AG20443 (cell line): ENCODE data around the gene KLHL7.
"Not testable (repeated sequence)": the region's sequence is repeated elsewhere in the genome, so short reads cannot be mapped to it uniquely, and the experiment has no call there.

ENCODE experiments used
- DNase-seq: peaks from one replicate; pipeline ENCODE4 v3.0.0; 2012; ENCODE audit warnings: low spot score, mixed read lengths

The KLHL7 gene

DNA sequence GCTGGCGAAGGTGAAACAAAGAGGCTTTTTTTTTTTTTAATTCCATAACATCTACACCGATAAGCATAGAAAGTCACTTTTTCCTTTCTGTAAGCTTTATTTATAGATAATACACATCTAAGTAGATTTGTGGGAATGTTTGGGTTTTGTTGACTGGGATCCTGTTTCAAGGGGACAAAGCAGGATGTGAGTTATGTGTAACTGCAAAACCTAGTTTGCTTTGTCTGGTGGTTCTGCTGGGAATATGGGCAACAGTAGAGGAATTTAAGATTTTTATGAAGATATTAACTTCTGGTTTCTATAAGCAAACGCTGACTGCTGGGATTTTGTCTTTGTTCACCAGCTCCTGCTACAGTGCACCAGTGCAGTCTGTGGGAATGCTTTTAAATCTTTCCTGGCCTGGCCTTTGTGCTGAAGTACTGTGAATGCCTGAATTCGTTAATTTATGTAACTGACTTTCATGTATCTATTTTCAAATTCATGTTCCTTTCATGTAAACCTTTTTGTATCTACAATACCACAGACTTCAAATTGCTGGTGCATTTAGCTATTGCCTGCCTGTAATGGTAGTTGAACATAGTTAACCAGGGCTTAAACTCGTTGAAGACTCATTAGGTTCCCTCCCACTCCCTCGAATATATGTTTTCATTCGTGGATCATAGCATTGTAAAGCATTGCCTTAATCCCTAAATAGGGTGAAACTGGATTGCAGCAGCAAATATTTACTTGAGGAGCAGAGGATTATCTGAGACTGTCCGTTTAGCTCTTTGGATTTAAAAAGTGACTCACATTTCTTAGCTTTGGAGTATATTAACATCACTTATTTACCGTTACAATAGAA lies 1.5 kb downstream of the KLHL7 start:
- no peak for DNase-seq

DNA sequence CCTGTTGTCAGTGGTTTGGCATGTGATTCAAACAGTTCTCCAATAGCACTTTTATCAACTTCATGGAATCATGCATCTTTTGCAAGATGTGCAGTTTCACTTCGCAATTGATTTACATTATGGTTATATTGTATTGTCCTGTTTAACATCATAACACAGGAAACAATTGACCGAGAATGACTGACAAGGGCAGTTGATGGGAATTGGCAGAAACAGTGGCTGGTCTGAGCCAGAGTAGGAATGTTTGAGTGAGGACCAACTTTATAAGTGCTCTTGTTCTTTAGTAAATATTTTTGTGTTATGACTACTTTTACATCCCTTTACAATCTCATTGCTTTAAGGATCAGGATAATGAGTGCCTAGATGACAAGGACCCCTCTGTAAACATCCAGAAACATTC lies 2.2 kb downstream of the KLHL7 start:
- no peak for DNase-seq

GRCh38 chr7:23108995-23109394 lies 3.4 kb downstream of the KLHL7 start:
- no peak for DNase-seq

- no peak for DNase-seq
These were observed 3.9 kb downstream of the KLHL7 start for GRCh38 chr7:23109470-23109869.

GRCh38 chr7:23114896-23115295 lies 9.3 kb downstream of the KLHL7 start:
- peak; percentile 58 for DNase-seq

GRCh38 chr7:23115991-23116390 lies 10.4 kb downstream of the KLHL7 start:
- DNase-seq, result no peak

GRCh38 chr7:23117841-23118240 lies 12.3 kb downstream of the KLHL7 start:
- DNase-seq, result no peak

DNA sequence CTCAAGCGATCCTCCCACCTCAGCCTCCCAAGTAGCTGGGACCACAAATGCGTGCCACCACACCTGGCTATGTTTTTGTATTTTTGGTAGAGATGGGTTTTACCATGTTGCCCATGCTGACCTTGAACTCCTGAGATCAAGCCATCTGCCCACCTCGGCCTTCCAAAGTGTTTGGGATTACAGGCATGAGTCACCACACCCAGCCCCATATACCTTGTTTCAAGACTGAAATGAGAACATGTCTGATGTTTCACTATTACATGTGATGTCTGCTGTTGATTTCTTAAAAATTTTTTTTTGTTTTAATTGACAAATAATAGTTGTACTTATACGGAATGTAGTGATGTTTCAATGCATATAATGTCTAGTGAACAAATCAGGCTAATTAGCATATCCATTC lies 14.5 kb downstream of the KLHL7 start:
- no peak for DNase-seq

GRCh38 chr7:23121165-23121564 lies 15.6 kb downstream of the KLHL7 start:
- DNase-seq, result no peak

DNA sequence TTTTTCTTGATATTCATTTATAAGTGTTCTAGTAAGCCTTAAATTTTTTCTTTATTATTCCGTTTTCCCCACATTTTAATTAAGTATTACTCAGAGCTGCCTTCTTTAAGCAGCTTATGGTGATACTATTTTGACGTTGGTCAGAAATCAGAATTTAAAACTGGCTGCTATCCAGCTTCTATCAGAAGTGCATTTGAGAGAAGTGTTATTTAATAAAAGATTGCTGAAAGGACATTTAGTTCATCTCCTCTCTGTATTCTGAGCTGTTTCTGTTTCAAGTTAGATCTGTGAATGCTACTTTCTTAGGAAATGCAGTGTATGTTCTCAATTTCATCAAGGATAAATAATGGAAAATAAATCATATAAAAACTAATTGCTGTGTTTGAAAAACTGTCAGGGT lies 17.4 kb downstream of the KLHL7 start:
- no peak for DNase-seq

DNA sequence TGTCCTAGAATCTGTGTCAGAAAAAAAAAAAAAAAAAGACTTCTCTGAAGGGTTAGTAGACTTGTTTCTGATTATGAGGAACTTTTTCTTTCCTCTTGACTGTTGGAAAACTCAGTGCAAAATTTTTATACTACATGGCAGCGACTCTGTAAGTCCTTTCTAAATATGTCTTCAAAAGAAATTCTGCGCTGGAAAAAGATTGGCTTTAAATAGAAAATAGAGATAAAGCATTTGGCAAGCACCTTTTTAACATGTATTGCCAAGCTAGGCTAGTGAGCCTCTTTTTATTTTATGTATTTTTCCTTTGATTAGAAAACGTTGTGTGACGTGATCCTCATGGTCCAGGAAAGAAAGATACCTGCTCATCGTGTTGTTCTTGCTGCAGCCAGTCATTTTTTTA lies 17.9 kb downstream of the KLHL7 start:
- no peak for DNase-seq

DNA sequence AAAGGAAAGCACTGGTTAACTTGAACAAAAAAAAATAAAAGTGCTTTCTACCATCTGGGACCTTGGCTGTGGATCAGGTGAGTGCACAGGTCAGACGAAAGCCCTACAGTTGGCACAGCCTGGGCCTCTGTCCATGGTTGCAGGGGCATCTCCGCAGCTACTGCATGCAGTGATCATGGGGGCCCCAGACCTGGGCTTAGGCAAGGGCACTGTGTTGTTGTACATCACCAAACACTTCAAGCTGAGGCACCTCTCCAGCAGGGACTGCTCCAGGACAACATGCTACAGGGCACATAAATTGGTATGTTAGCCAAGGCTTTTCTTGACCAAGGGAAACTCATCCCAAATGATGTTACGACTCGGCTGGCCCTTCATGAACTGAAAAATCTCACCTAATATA lies 23.5 kb downstream of the KLHL7 start:
- DNase-seq, result no peak

DNA sequence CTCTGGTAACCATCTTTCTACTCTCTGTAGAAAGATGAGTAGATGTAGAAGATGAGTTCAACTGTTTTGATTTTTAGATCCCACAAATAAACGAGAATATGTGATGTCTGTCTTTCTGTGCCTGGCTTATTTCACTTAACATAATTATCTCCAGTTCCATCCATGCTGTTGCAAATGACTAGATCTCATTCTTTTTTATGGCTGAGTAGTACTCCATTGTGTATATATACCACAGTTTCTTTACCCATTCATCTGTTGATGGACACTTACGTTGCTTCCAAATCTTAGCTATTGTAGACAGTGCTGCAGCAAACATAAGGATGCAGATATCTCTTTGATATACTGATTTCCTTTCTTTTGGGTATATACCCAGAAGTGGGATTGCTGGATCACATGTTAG lies 26.2 kb downstream of the KLHL7 start:
- DNase-seq, result not testable (repeated sequence)

GRCh38 chr7:23133797-23134196 lies 28.2 kb downstream of the KLHL7 start:
- no peak for DNase-seq

DNA sequence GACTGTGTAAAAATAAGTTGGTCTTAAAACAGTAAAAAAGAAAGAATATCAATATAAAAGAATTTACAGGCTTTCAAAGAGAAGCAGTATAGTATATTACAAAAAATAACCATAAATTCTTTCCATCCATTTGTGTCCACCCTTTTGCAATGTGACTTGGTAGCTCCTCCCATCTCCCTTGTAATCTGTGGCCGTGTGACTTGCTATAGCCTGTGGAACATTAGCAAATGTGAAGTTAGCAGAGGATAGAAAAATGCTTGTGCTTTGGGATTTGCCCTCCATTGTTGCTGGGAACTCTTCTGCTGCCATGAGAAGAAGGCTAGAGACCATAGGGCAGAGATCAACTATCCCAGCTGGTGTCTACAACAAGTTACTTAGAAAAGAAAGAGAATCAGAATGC lies 30.2 kb downstream of the KLHL7 start:
- no peak for DNase-seq

DNA sequence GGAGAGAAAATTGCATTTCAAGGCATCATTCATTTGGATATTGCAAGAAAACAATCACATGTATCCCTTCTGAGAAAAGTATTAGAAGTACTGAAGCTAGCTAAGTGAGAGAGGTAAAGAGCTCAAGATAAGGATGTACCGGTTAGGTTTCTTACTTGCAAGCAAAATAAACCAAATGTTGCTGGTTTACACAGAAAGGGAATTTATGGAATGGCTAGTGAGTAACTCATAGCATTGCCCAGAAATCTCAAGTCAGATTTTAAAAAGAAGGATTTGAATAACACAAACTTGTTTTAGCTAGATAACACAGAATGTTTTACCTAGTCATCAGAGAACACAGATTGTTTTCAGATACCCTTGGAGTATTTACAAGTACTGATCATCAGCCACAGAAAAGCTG lies 30.6 kb downstream of the KLHL7 start:
- no peak for DNase-seq

GRCh38 chr7:23157679-23158078 lies 52.1 kb downstream of the KLHL7 start:
- DNase-seq, result no peak

DNA sequence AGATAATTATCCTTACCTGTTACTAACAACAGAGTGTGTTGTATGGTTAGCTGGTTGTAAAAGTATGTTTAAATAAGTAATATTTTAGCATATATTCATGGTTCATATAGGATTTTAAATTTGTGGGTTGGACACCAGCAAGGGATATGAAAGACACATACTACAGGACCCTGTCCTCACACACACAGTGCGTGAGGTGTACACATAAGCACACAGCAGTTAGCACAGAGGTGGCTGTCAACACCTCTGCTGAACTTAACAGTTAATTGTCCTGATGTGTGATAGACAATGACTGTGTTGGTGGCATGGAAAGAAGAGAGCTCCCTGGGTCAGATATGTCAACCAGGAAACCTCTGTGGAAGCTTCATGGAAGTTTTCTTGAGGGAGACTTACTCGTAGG lies 53.0 kb downstream of the KLHL7 start:
- no peak for DNase-seq

GRCh38 chr7:23161482-23161881 lies 55.9 kb downstream of the KLHL7 start:
- no peak for DNase-seq

DNA sequence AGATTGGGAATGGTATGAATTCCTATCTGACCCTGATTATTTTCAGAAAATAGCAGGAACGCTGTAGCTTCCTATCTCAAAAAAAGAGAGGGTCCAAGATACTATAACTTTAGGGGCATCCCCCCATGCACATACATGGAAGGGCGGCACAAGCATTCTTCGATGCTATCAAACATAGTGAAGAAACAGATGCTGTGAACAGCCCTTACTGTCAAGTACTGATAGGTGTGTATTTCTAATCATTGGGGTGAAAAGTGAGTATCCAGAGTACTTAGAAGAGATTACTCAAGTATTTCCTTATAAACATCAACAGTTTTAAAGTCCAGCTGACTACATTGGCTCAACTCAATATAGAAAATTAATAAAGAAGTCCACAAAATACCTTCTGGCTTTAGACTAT lies 59.3 kb downstream of the KLHL7 start:
- no peak for DNase-seq

- DNase-seq, result no peak
These were observed 59.7 kb downstream of the KLHL7 start for GRCh38 chr7:23165316-23165715.

- no peak for DNase-seq
These were observed 62.1 kb downstream of the KLHL7 start for GRCh38 chr7:23167691-23168090.

DNA sequence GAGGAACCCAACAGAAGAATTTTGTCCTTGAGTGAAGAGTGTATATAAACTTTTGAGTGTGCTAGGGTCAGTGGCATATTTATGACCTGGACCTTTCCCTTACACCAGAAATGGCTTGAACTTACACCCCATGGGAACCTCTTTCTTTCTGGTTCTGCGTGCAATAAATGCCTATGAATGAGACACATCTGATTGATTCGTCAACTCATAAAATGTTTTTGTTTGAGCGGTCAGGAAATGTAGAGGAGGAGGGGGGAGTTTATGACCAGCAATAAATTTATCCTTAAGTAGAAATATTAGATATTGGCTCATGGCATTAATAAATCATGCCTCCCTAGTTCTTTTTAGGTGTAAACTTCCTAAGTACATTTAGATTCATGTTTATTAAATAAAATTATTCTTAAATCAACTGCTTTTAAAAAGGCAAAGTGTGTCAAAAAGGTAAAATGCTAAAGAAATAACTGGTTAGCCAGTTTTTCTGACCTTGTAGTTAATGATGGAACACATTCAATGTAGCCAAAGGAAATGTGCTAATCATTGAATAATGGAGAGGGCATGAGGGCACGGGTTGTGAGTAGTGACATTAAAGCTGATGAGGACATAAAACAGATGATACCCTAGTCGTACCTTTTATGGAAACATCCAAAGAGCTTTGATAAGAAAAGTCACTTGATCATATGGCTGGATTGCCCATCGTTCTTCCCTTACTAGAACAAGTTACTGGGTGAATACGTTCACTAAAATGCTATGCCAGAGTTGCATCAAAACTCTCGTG lies 62.7 kb downstream of the KLHL7 start:
- DNase-seq, result no peak

DNA sequence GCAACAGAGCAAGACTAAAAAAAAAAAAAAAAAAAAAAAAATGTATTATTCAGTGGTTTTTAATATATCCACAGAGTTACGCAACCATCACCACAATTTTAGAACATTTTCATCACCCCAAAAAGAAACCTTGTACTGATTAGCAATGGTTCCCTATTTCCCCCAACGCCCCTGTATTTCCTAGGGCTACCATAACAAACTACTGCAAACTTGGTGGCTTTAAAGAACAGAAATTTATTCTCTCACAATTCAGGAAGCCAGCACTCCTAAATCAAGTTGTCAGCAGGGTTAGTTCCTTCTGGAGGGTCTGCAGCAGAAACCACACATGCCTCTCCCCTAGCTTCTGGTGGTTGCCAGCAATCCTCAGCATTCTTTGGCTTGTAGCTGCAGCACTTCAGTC lies 70.4 kb downstream of the KLHL7 start:
- no peak for DNase-seq
